ENCODE data around the gene PLPP3. TPM values are rescaled to one million over a fixed set of nuclear protein-coding genes. Genes with fewer than 3 reads are reported as not detected.

The PLPP3 gene
- 100 to 1,000 TPM; 138 to 244 (median 181) TPM for total RNA-seq

GRCh38 chr1:56578963-56579875 is at the start of gene PLPP3:
Gene PLPP3, minus strand, starts transcription at chr1:56579563. Its CDS starts 547 bp downstream, at chr1:56579016.
- DNase-seq (ENCODE audit: extremely low spot score): peak; percentile 98
- Histone ChIP-seq H3K9me3 (no peaks in the 10 kb centered on the region), H3K36me3 (no peaks in the 10 kb centered on the region), H3K4me3 (peak within 1 kb of the TSS; percentile 58 to 94 (median 84)), H3K4me1 (peaks cover 9 to 46% (median 38%) of the 10 kb centered on the region in 4 donors), H3K27ac (replicated peaks in 1 of 4) (peak within 1 kb of the TSS; percentile 90 to 95 (median 92)), H3K27me3 (no peaks in the 10 kb centered on the region)
- WGBS: 0% methylated on average over 31 of the region's 62 CpGs
- peak; percentile 88 for TF ChIP-seq POLR2A (IDR thresholded peaks at IDR 0.05; ENCODE audit: low read depth)
- no peak for TF ChIP-seq EP300 (IDR thresholded peaks at IDR 0.05)
- TF ChIP-seq CTCF (IDR thresholded peaks at IDR 0.05): peak; percentile 50 to 53 (median 50)
- TF ChIP-seq POLR2AphosphoS5 (IDR thresholded peaks at IDR 0.05): peak; percentile 78 to 92
- intact Hi-C loops (cut with DNase I): loop anchor here (5.0 to 10.0 kb wide), 3 partner anchors 104 to 602 kb away; no protein-coding TSS in a partner anchor

GRCh38 chr1:56627636-56628039 is 48.3 kb upstream of the PLPP3 start:
- intact Hi-C loops (cut with DNase I): no loop called here
- no peaks in the 10 kb centered on the region for H3K9me3 ChIP-seq
- H3K36me3 ChIP-seq: no peaks in the 10 kb centered on the region
- no peaks in the 10 kb centered on the region for H3K27me3 ChIP-seq
- no peak overlapping the region for H3K4me3 ChIP-seq
- 80% methylated on average over 3 of the region's 3 CpGs for WGBS
- no peak for TF ChIP-seq POLR2AphosphoS5 (IDR thresholded peaks at IDR 0.05)
- TF ChIP-seq CTCF (IDR thresholded peaks at IDR 0.05): no peak
- TF ChIP-seq EP300 (IDR thresholded peaks at IDR 0.05): no peak
- no peak for TF ChIP-seq POLR2A (IDR thresholded peaks at IDR 0.05; ENCODE audit: low read depth)
- no peak for DNase-seq (ENCODE audit: extremely low spot score)
- H3K4me1 ChIP-seq: no peaks in the 10 kb centered on the region
- no peak overlapping the region for H3K27ac ChIP-seq (replicated peaks in 1 of 4)

GRCh38 chr1:56627019-56627635 is 47.8 kb upstream of the PLPP3 start:
- Histone ChIP-seq H3K36me3 (no peaks in the 10 kb centered on the region), H3K4me1 (no peaks in the 10 kb centered on the region), H3K9me3 (no peaks in the 10 kb centered on the region), H3K27me3 (no peaks in the 10 kb centered on the region), H3K27ac (replicated peaks in 1 of 4) (no peak overlapping the region), H3K4me3 (no peak overlapping the region)
- intact Hi-C loops (cut with DNase I): no loop called here
- 86% methylated on average over 3 of the region's 3 CpGs for WGBS
- DNase-seq (ENCODE audit: extremely low spot score): no peak
- TF ChIP-seq POLR2A (IDR thresholded peaks at IDR 0.05; ENCODE audit: low read depth) (no peak), POLR2AphosphoS5 (IDR thresholded peaks at IDR 0.05) (no peak), EP300 (IDR thresholded peaks at IDR 0.05) (no peak), CTCF (IDR thresholded peaks at IDR 0.05) (no peak)

- H3K4me1 ChIP-seq: no peaks in the 10 kb centered on the region
- no peaks in the 10 kb centered on the region for H3K36me3 ChIP-seq
- intact Hi-C loops (cut with DNase I): no loop called here
- TF ChIP-seq EP300 (IDR thresholded peaks at IDR 0.05) (no peak), POLR2A (IDR thresholded peaks at IDR 0.05; ENCODE audit: low read depth) (no peak)
- H3K27me3 ChIP-seq: no peaks in the 10 kb centered on the region
- no peak overlapping the region for H3K4me3 ChIP-seq
- no peaks in the 10 kb centered on the region for H3K9me3 ChIP-seq
- DNase-seq (ENCODE audit: extremely low spot score): no peak
- no peak overlapping the region for H3K27ac ChIP-seq (replicated peaks in 1 of 4)
Measured at GRCh38 chr1:56626546-56626945, 47.2 kb upstream of the PLPP3 start.

GRCh38 chr1:56625819-56626440 is 46.6 kb upstream of the PLPP3 start:
- 62% methylated on average over 5 of the region's 5 CpGs for WGBS
- intact Hi-C loops (cut with DNase I): no loop called here

More at GRCh38 chr1:56625819-56626440, 46.6 kb upstream of the PLPP3 start:
- no peaks in the 10 kb centered on the region for H3K4me1 ChIP-seq
- TF ChIP-seq EP300 (IDR thresholded peaks at IDR 0.05) (no peak), POLR2A (IDR thresholded peaks at IDR 0.05; ENCODE audit: low read depth) (no peak), CTCF (IDR thresholded peaks at IDR 0.05) (no peak)
- H3K4me3 ChIP-seq: no peak overlapping the region
- H3K9me3 ChIP-seq: no peaks in the 10 kb centered on the region
- no peak for DNase-seq (ENCODE audit: extremely low spot score)
- H3K36me3 ChIP-seq: no peaks in the 10 kb centered on the region
- H3K27ac ChIP-seq (replicated peaks in 1 of 4): no peak overlapping the region
- H3K27me3 ChIP-seq: no peaks in the 10 kb centered on the region
